Ovary (tissue), 9 donors: ENCODE results near the gene PLXNB3. TPM values are rescaled to one million over a fixed set of nuclear protein-coding genes. Genes with fewer than 3 reads are reported as not detected.

Experiments
- DNase-seq, 5 donors: peaks; one replicate each; pipeline ENCODE4 v3.0.0-alpha.2; 2019 to 2020
- H3K27ac ChIP-seq, 2 donors: fragments of 200-600 bp; one replicate each; pipeline versions ENCODE4 v1.5.1 to v1.8.0; 2019 to 2022
- H3K27me3 ChIP-seq: fragments of 200-600 bp; one replicate; pipeline ENCODE4 v1.8.0; 2022
- H3K36me3 ChIP-seq: fragments of 200-600 bp; sonication (generic); one replicate; pipeline ENCODE4 v1.5.1; 2019
- H3K4me1 ChIP-seq: one replicate; pipeline ENCODE4 v1.8.1; 2013; ENCODE audit warnings: mild to moderate bottlenecking, moderate library complexity; ENCODE audit not compliant: insufficient read depth
- H3K4me3 ChIP-seq: fragments of 200-600 bp; sonication (generic); one replicate; pipeline ENCODE4 v1.5.1; 2017
- H3K9me3 ChIP-seq, 2 donors: fragments of 200-600 bp in 1 of 2; sonication (generic) in 1 of 2; one replicate each; pipeline versions ENCODE4 v1.5.1 to v1.8.1; 2013 to 2019; ENCODE audit warnings: mild to moderate bottlenecking in 1 of 2, moderate library complexity in 1 of 2
- EP300 ChIP-seq: sonication (generic); formaldehyde crosslinking; IDR thresholded peaks from one replicate; pipeline ENCODE4 v1.6.1; 2017; ENCODE audit warnings: antibody characterized with exemption
- POLR2A ChIP-seq: fragments of 450-650 bp; IDR thresholded peaks from one replicate; pipeline ENCODE4 v1.6.1; 2017; ENCODE audit warnings: antibody characterized with exemption, mild to moderate bottlenecking, moderate library complexity
- WGBS, 3 donors: extraction: QIAGEN DNeasy Blood & Tissue Kit in 1 of 3; methylation state at CpG; one replicate each; pipeline versions ENCODE4 v1.1.5 to v1.1.7; 2013 to 2017; 5-methylcytosine and 5-hydroxymethylcytosine counted together
- intact Hi-C, 4 donors: fragments of 100-400 bp; cut with DNase I; formaldehyde crosslinking; loops; one replicate each; pipeline versions ENCODE4 v1.11.0 to v1.15.1; 2022 to 2023
- polyA plus RNA-seq, 2 donors: library from polyadenylated mRNA; stranded (reverse); fragments of 200-250 nt in 1 of 2; fragments of 350-450 nt in 1 of 2; fragmentation: Illumina TruSeq in 1 of 2; extraction: RNeasy Lipid Tissue Mini Kit (QIAGEN cat#74804) in 1 of 2; gene quantifications; one replicate each; pipeline ENCODE4 v1.2.3, GENCODE V29; 2013 to 2014
- total RNA-seq, 7 donors: library from RNA; depleted of rRNA in 2 of 7; stranded (reverse); fragments of >200 nt in 2 of 7; fragmentation: NEBNext Ultra II Directional in 3 of 7; extraction: Animal tissue kit (Norgen Biotek cat#: 25700) in 3 of 7; gene quantifications; one replicate each; pipeline versions ENCODE4 v1.1.0 to v1.2.4, GENCODE V29; 2016 to 2023
- TF ChIP-seq, protein P1 (sequence below), 3 donors: fragments of 450-650 bp in 2 of 3; fragments of 200-600 bp in 1 of 3; IDR thresholded peaks; one replicate each; pipeline versions ENCODE4 v1.5.1 to v1.8.0; 2016 to 2022; ENCODE audit warnings: antibody characterized with exemption in 3 of 3, mild to moderate bottlenecking in 1 of 3
- donor health status: DM: no; HTN: no; CAD: no; lungs with moderate emphysema.
- donor health status: DM: no; HTN: no; CAD: no.
- donor health status: Bipolar disorder and iron deficiency.
- donor health status: DM: yes; HTN: yes; CAD: no.
- donor health status: DM: no; HTN: no; CAD: no.
- donor health status: DM: yes; HTN: yes; CAD: no.

PLXNB3 gene
- total and polyA plus RNA-seq, 9 donors = 0.46 to 5.0 (median 0.95) TPM

DNA sequence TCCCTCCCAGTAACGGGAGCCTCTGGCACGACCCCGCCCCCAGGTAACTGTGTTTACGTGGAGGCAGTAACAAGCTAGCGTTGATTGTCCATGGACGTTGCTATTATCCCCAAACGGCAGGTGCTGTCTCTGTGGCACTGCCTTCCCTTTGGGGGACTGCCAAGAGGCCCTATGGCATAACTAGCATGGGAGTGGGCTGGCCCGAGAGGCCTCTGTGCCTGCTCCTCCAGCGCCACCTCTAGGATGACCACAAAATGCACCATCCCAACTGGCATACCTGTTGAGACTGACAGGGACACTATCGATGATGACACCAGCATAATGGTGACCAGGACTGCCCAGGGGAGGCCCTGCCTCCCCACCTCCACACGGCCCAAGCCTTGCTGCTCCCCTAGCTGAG, 18.3 kb downstream of the PLXNB3 start:
- intact Hi-C loops = no loop called here
- H3K4me1 ChIP-seq = no peaks in the 10 kb centered on the region
- TF ChIP-seq EP300 = no peak
- no peak for DNase-seq
- H3K36me3 ChIP-seq = no peaks in the 10 kb centered on the region
- 60 to 77% (median 68%) methylated on average over 7 to 11 of the region's 11 CpGs for WGBS, 3 donors
- H3K27ac ChIP-seq = no peak overlapping the region
- H3K27me3 ChIP-seq = no peaks in the 10 kb centered on the region
- no peak overlapping the region for H3K4me3 ChIP-seq
- H3K9me3 ChIP-seq = no peaks in the 10 kb centered on the region

DNA sequence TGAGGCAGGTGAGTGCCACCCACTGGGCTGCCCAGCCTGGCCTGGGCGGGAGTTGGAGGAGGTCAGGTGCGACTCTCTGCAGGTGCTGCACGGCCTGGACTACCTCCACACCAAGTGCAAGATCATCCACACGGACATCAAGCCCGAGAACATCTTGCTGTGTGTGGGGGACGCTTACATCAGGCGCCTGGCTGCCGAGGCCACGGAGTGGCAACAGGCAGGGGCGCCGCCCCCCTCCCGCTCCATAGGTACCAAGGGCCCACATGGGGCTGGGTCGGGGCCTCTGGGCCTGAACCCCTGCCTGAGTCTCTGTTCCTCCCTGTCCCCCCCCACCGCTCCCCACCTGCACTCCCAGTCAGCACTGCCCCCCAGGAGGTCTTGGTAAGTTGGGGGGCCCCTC, 18.8 kb downstream of the PLXNB3 start:
- Histone ChIP-seq H3K27me3 (no peaks in the 10 kb centered on the region), H3K9me3 (no peaks in the 10 kb centered on the region), H3K4me3 (no peak overlapping the region), H3K27ac (no peak overlapping the region), H3K36me3 (no peaks in the 10 kb centered on the region), H3K4me1 (no peaks in the 10 kb centered on the region)
- WGBS, 3 donors = 90 to 97% (median 90%) methylated on average over 9 to 14 of the region's 14 CpGs
- TF ChIP-seq EP300 = no peak
- no peak for TF ChIP-seq POLR2A
- TF ChIP-seq, protein P1, sequence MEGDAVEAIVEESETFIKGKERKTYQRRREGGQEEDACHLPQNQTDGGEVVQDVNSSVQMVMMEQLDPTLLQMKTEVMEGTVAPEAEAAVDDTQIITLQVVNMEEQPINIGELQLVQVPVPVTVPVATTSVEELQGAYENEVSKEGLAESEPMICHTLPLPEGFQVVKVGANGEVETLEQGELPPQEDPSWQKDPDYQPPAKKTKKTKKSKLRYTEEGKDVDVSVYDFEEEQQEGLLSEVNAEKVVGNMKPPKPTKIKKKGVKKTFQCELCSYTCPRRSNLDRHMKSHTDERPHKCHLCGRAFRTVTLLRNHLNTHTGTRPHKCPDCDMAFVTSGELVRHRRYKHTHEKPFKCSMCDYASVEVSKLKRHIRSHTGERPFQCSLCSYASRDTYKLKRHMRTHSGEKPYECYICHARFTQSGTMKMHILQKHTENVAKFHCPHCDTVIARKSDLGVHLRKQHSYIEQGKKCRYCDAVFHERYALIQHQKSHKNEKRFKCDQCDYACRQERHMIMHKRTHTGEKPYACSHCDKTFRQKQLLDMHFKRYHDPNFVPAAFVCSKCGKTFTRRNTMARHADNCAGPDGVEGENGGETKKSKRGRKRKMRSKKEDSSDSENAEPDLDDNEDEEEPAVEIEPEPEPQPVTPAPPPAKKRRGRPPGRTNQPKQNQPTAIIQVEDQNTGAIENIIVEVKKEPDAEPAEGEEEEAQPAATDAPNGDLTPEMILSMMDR (IDR thresholded peaks at IDR 0.05) = no peak
- intact Hi-C loops = no loop called here
- DNase-seq = no peak

DNA sequence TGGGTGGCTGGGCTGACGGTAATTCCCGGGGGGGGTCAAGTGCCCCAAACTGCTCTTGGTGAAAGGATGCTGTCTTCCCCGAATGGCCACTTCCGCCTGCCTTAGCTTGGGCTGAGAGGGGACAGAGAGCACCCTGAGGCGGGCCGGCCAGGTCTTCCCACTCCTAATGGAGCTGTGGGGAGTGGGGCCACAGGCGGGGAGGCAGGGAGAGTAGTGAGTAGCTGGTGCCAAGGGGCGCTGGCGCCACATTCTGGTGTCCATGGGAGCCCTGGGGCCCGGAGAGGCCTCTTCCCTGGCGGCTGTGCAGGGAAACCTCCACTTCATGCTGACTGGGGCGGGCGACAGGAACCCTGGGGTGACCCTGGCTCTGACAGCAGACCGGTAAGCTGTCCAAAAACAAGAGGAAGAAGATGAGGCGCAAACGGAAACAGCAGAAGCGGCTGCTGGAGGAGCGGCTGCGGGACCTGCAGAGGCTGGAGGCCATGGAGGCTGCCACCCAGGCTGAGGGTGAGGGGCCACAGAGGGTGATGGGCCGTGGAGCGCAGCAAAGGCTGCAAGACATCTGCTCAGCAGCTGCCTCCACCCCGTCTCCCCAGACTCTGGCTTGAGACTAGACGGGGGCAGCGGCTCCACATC, 19.4 kb downstream of the PLXNB3 start:
- WGBS, 3 donors = 74 to 80% (median 80%) methylated on average over 24 of the region's 24 CpGs

DNA sequence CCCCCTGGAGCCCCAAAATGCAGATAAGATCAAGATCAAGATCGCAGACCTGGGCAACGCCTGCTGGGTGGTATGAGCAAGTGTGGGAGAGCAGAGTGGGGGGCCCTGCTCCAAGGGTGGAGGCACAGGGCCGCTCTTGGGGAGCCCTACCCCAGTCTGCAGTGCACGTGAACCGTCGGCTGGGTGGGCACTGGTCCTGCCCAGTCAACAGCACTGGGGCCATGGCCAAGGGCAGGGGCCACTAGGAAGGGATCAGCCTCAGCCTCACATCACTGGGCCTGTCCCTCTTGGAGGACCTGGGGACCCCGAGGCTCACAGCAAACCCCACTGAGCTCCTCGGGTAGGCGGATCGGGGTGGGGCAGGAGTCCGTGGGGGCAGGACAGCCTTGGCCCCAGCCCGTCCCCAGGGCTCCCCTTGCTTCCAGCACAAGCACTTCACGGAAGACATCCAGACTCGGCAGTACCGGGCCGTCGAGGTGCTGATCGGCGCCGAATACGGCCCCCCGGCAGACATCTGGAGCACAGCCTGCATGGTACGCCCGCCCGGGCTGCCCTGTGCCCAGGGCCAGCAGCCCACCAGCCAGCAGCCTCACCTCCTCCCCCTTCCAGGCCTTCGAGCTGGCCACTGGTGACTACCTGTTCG, 20.4 kb downstream of the PLXNB3 start:
- 85 to 90% (median 86%) methylated on average over 24 to 27 of the region's 27 CpGs for WGBS, 3 donors
- no peak overlapping the region for H3K27ac ChIP-seq
- no peaks in the 10 kb centered on the region for H3K27me3 ChIP-seq
- intact Hi-C loops = no loop called here
- H3K9me3 ChIP-seq = no peaks in the 10 kb centered on the region
- no peak for TF ChIP-seq EP300
- TF ChIP-seq POLR2A = no peak
- TF ChIP-seq, protein P1 (IDR thresholded peaks at IDR 0.05) = no peak
- DNase-seq = no peak
- no peak overlapping the region for H3K4me3 ChIP-seq
- H3K36me3 ChIP-seq = no peaks in the 10 kb centered on the region
- no peaks in the 10 kb centered on the region for H3K4me1 ChIP-seq

More for the DNA sequence above, 19.4 kb downstream of the PLXNB3 start:
- H3K9me3 ChIP-seq = no peaks in the 10 kb centered on the region
- intact Hi-C loops = no loop called here
- TF ChIP-seq, protein P1 (IDR thresholded peaks at IDR 0.05) = no peak
- no peak for TF ChIP-seq POLR2A
- no peak for TF ChIP-seq EP300
- no peaks in the 10 kb centered on the region for H3K4me1 ChIP-seq
- no peaks in the 10 kb centered on the region for H3K27me3 ChIP-seq
- H3K4me3 ChIP-seq = no peak overlapping the region
- no peak for DNase-seq
- no peak overlapping the region for H3K27ac ChIP-seq
- no peaks in the 10 kb centered on the region for H3K36me3 ChIP-seq

DNA sequence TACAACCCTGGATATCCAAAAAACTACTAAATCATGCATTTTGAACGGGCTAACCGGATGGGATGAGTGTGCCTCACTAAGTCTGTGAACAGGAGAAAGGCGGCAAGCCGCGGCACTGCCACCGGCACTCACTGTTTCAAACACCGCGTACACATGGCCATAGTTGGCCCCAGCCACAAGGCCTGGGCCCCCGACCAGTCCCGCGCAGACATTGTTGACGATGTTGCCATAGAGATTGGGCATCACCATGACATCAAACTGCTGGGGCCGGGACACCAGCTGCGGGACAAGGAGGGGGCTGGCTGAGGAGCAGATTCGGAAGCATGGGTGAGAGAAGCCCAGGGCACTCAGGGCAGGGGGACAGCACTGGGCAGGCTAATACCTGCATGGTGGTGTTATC, 22.6 kb downstream of the PLXNB3 start:
- WGBS, 3 donors = 84 to 88% (median 85%) methylated on average over 15 of the region's 15 CpGs
- intact Hi-C loops = no loop called here
- no peak overlapping the region for H3K4me3 ChIP-seq
- no peaks in the 10 kb centered on the region for H3K27me3 ChIP-seq
- DNase-seq = no peak
- TF ChIP-seq EP300 (no peak), POLR2A (no peak)
- TF ChIP-seq, protein P1 (IDR thresholded peaks at IDR 0.05) = no peak
- no peak overlapping the region for H3K27ac ChIP-seq
- no peaks in the 10 kb centered on the region for H3K9me3 ChIP-seq
- H3K36me3 ChIP-seq = no peaks in the 10 kb centered on the region
- H3K4me1 ChIP-seq = no peaks in the 10 kb centered on the region
